HCT116 (cell line): ENCODE measurements around the gene COL16A1. TPM values are rescaled to one million over a fixed set of nuclear protein-coding genes. Genes with fewer than 3 reads are reported as not detected.

Source experiments
- ATAC-seq: fragments of 200-7000 bp; cut with Tn5 transposase; 2 replicates; pipeline ENCODE4 v1.9.1; 2020; ENCODE audit warnings: mild to moderate bottlenecking, moderate library complexity
- BruUV-seq: library from RNA; stranded (reverse); fragments of 400-500 nt; replicated peaks from 2 replicates; lab custom pipeline; 2021; lab: Mats Ljungman, UMichigan
- CTCF ChIA-PET: fragments of 300-600 bp; sonication (Branson Sonifier 250); formaldehyde crosslinking; loops from one replicate; lab custom pipeline; 2021; ENCODE audit warnings: antibody characterized with exemption; lab: Charles Lee
- POLR2A ChIA-PET: fragments of 300-600, 350-600 bp; sonication (Branson Sonifier 250); formaldehyde crosslinking; loops from one replicate; lab custom pipeline; 2021; ENCODE audit warnings: antibody characterized with exemption; lab: Charles Lee
- RAD21 ChIA-PET, 2 experiments: fragments of 300-600 bp; sonication (Branson Sonifier 250); formaldehyde crosslinking; loops; one replicate each; lab custom pipeline; 2023; ENCODE audit warnings: low total read pairs in 2 of 2; ENCODE audit not compliant: uncharacterized antibody in 2 of 2, unreplicated experiment in 2 of 2, low non-redundant PET in 1 of 2; lab: Charles Lee
- DNase-seq: peaks from one replicate; pipeline ENCODE4 v3.0.0-alpha.2; 2010; ENCODE audit warnings: low read depth, low spot score
- H2AFZ ChIP-seq: fragments of 200-600 bp; shearing (Covaris generic), sonication (generic); 2 replicates; pipeline ENCODE4 v1.6.1; 2017; ENCODE audit warnings: low read depth, mixed run types, mixed read lengths, antibody characterized with exemption, low read length; ENCODE audit not compliant: poor library complexity, severe bottlenecking
- H3K27ac ChIP-seq: 2 replicates; pipeline ENCODE4 v1.5.1; 2012; ENCODE audit warnings: low read depth, low read length
- H3K27me3 ChIP-seq: fragments of 200-600 bp; sonication (generic); 2 replicates; pipeline ENCODE4 v1.6.1; 2016; ENCODE audit warnings: mixed run types, low read length, mixed read lengths; ENCODE audit not compliant: insufficient read depth
- H3K36me3 ChIP-seq, 2 experiments: fragments of 200-500 bp in 1 of 2; fragments of 200-600 bp in 1 of 2; sonication (Bioruptor generic) in 1 of 2; sonication (generic) in 1 of 2; 2 replicates each; pipeline versions ENCODE4 v1.5.1 to v1.6.1; 2014 to 2016; ENCODE audit warnings: low read length in 2 of 2, inconsistent platforms in 1 of 2, mixed read lengths in 1 of 2, mixed run types in 1 of 2; ENCODE audit not compliant: insufficient read depth in 2 of 2, control insufficient read depth in 1 of 2
- H3K4me1 ChIP-seq, 2 experiments: fragments of 200-600 bp in 1 of 2; sonication (generic) in 1 of 2; 2 replicates each; pipeline versions ENCODE4 v1.5.1 to v1.6.1; 2012 to 2017; ENCODE audit warnings: low read length in 2 of 2, inconsistent platforms in 1 of 2, mild to moderate bottlenecking in 1 of 2, mixed read lengths in 1 of 2, mixed run types in 1 of 2, moderate library complexity in 1 of 2; ENCODE audit not compliant: insufficient read depth in 2 of 2, control insufficient read depth in 1 of 2
- H3K4me2 ChIP-seq: fragments of 200-600 bp; sonication (generic); 2 replicates; pipeline ENCODE4 v1.6.1; 2017; ENCODE audit warnings: mixed run types, low read length, mixed read lengths
- H3K4me3 ChIP-seq, 2 experiments: fragments of 200-600 bp in 1 of 2; sonication (generic) in 1 of 2; replicated peaks in 1 of 2; 2 replicates each; pipeline ENCODE4 v1.5.1; 2011 to 2016; ENCODE audit warnings: low read length in 2 of 2, control low read depth in 1 of 2, low read depth in 1 of 2, mild to moderate bottlenecking in 1 of 2, mixed read lengths in 1 of 2, mixed run types in 1 of 2
- H3K79me2 ChIP-seq: fragments of 200-600 bp; sonication (generic); 2 replicates; pipeline ENCODE4 v1.6.1; 2017; ENCODE audit warnings: mild to moderate bottlenecking, mixed run types, low read length, moderate library complexity, mixed read lengths; ENCODE audit not compliant: insufficient read depth
- H3K9ac ChIP-seq: fragments of 200-600 bp; sonication (generic); 2 replicates; pipeline ENCODE4 v1.6.1; 2016; ENCODE audit warnings: low read length, mixed read lengths
- H3K9me2 ChIP-seq: fragments of 200-600 bp; sonication (generic), shearing (Covaris generic); 2 replicates; pipeline ENCODE4 v1.6.1; 2017; ENCODE audit warnings: mixed run types, mild to moderate bottlenecking, moderate library complexity; ENCODE audit not compliant: insufficient read depth
- H3K9me3 ChIP-seq, 2 experiments: fragments of 200-500 bp in 1 of 2; fragments of 200-600 bp in 1 of 2; sonication (Bioruptor generic) in 1 of 2; sonication (generic) in 1 of 2; 2 replicates each; pipeline ENCODE4 v1.6.1; 2014 to 2017; ENCODE audit warnings: low read length in 2 of 2, mixed read lengths in 2 of 2, inconsistent platforms in 1 of 2, low read depth in 1 of 2, mild to moderate bottlenecking in 1 of 2, mixed run types in 1 of 2, moderate library complexity in 1 of 2; ENCODE audit not compliant: control insufficient read depth in 1 of 2, insufficient read depth in 1 of 2
- H4K20me1 ChIP-seq: fragments of 200-600 bp; sonication (generic), shearing (Covaris generic); 2 replicates; pipeline ENCODE4 v1.6.1; 2017; ENCODE audit warnings: mixed run types, mild to moderate bottlenecking, moderate library complexity; ENCODE audit not compliant: insufficient read depth
- CEBPB ChIP-seq: IDR thresholded peaks from 2 replicates; pipeline ENCODE4 v1.6.1; 2012; ENCODE audit warnings: low read depth
- EGR1 ChIP-seq: IDR thresholded peaks from 2 replicates; pipeline ENCODE4 v1.6.1; 2012; ENCODE audit warnings: low read depth
- ELF1 ChIP-seq: IDR thresholded peaks from 2 replicates; pipeline ENCODE4 v1.6.1; 2012; ENCODE audit warnings: low read depth, borderline replicate concordance
- EZH2phosphoT487 ChIP-seq: fragments of 200-600 bp; IDR thresholded peaks from 2 replicates; pipeline ENCODE4 v1.6.1; 2018; ENCODE audit warnings: antibody characterized with exemption, borderline replicate concordance
- FOSL1 ChIP-seq: IDR thresholded peaks from 2 replicates; pipeline ENCODE4 v1.6.1; 2012; ENCODE audit warnings: low read depth
- MAX ChIP-seq: IDR thresholded peaks from 2 replicates; pipeline ENCODE4 v1.6.1; 2012
- POLR2AphosphoS5 ChIP-seq: IDR thresholded peaks from 2 replicates; pipeline ENCODE4 v1.6.1; 2011; ENCODE audit warnings: mild to moderate bottlenecking, low read depth, low read length, moderate library complexity
- RAD21 ChIP-seq: IDR thresholded peaks from 2 replicates; pipeline ENCODE4 v1.6.1; 2012; ENCODE audit warnings: low read depth, mild to moderate bottlenecking
- SIN3A ChIP-seq: IDR thresholded peaks from 2 replicates; pipeline ENCODE4 v1.6.1; 2012; ENCODE audit warnings: low read depth
- SP1 ChIP-seq: IDR thresholded peaks from 2 replicates; pipeline ENCODE4 v1.6.1; 2012; ENCODE audit warnings: low read depth
- ZFX ChIP-seq: fragments of 450-650 bp; IDR thresholded peaks from 2 replicates; pipeline ENCODE4 v1.6.1; 2017
- intact Hi-C: fragments of 100-400 bp; cut with micrococcal nuclease; formaldehyde crosslinking; loops from 2 replicates; pipeline ENCODE4 v1.10.0; 2022
- total RNA-seq: library from RNA; stranded (reverse); gene quantifications from one replicate; pipeline ENCODE4 v1.2.1, GENCODE V29; 2021; ENCODE audit not compliant: unreplicated experiment

The COL16A1 gene
- total RNA-seq, 1 experiment from 2014 or later: 2.2 TPM

GRCh38 chr1:31732751-31733289 is 29.0 kb upstream of the COL16A1 start:
- no peaks in the 10 kb centered on the region for H3K9me2 ChIP-seq
- H2AFZ ChIP-seq: no peak overlapping the region
- no peak overlapping the region for H3K4me3 ChIP-seq
- H3K4me1 ChIP-seq: peaks cover 0 to 4% of the 10 kb centered on the region in 2 experiments; a peak in 1 of 4 replicates
- no peaks in the 10 kb centered on the region for H3K27me3 ChIP-seq
- intact Hi-C loops: no loop called here
- ATAC-seq (no peak), DNase-seq (no peak)
- no peak overlapping the region for H3K4me2 ChIP-seq
- H3K79me2 ChIP-seq: no peaks in the 10 kb centered on the region
- BruUV-seq: no TSS peak
- RAD21 ChIA-PET: no interaction called here
- H3K27ac ChIP-seq: no peak overlapping the region
- TF ChIP-seq ZFX: no peak
- no peak for TF ChIP-seq POLR2AphosphoS5
- no peak for TF ChIP-seq EZH2phosphoT487
- no peak for TF ChIP-seq SP1
- TF ChIP-seq EGR1: no peak
- TF ChIP-seq ELF1: no peak
- no peak for TF ChIP-seq MAX
- TF ChIP-seq RAD21: no peak
- H3K9me3 ChIP-seq: no peaks in the 10 kb centered on the region
- no peaks in the 10 kb centered on the region; a peak in 1 of 4 replicates for H3K36me3 ChIP-seq
- CTCF ChIA-PET: no interaction called here
- H4K20me1 ChIP-seq: no peaks in the 10 kb centered on the region
- POLR2A ChIA-PET: no interaction called here
- no peak overlapping the region for H3K9ac ChIP-seq

- intact Hi-C loops: no loop called here
- TF ChIP-seq SIN3A (no peak), FOSL1 (no peak), CEBPB (no peak)
- Histone ChIP-seq H3K4me1 (peaks cover 0 to 4% of the 10 kb centered on the region in 2 experiments; a peak in 1 of 4 replicates), H3K9ac (no peak overlapping the region), H3K27ac (no peak overlapping the region), H3K79me2 (no peaks in the 10 kb centered on the region), H3K36me3 (no peaks in the 10 kb centered on the region; a peak in 1 of 4 replicates), H3K9me2 (no peaks in the 10 kb centered on the region), H3K4me2 (no peak overlapping the region), H3K9me3 (no peaks in the 10 kb centered on the region), H3K27me3 (no peaks in the 10 kb centered on the region), H3K4me3 (no peak overlapping the region), H2AFZ (no peak overlapping the region), H4K20me1 (no peaks in the 10 kb centered on the region)
- CTCF ChIA-PET: no interaction called here
- POLR2A ChIA-PET: no interaction called here
- RAD21 ChIA-PET: no interaction called here
- ATAC-seq (no peak), DNase-seq (no peak)
- BruUV-seq: no TSS peak
Observed at GRCh38 chr1:31732343-31732742, 28.5 kb upstream of the COL16A1 start.
